ENCODE data around the gene CD69.

CD69 gene

DNA sequence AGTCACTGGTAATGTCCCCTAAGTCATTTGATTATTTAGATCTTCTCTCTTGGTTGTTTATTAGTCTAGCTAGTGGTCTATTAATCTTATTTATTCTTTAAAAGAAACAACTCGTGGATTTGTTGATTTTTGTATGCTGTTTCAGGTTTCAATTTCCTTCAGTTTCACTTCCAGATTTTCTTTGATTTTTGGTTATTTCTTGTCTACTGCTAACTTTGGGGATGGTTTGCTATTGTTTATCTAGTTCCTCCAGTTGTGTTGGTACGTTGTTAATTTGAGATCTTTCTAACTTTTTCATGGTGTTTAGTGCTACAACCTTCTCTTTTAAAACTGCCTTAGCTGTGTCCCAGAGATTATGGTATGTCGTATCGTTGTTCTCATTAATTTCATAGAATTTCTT, 18.5 kb upstream of the CD69 start:
- DNase-seq, result no peak

GRCh38 chr12:9776781-9777180, 16.1 kb upstream of the CD69 start:
- no peak for DNase-seq

DNA sequence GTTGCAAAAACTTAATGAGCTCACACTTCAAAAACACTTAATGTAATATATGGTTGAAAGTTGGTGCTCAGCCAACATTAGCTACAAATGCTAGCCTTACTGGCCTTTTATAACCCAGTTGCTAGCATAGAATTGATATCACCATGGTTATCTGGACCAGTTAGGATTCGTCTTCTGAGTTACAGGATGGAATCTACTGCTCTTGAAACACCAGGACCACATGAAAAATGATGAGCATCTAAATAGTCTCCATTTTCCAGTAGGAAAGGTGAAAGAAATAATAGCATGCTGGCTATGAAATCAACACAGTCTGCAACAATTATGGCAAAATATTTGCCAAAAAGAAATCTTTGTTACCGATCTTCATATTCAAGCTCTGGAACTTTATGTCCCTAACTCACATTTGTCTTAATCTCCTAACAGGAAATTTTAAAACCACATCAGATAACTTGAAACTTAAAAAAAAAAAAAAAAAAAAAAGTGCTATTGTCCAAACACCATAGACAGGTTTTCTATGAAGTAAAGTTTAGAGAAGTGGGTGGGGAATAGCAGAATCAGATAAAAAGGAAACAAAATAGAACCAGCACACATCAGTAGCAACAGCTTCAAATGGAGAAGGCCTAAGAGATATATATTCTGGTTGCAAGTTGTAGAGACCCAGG, 12.6 kb upstream of the CD69 start:
- no peak for DNase-seq

- no peak for DNase-seq
Measured at GRCh38 chr12:9763025-9763424, 2.3 kb upstream of the CD69 start.

DNA sequence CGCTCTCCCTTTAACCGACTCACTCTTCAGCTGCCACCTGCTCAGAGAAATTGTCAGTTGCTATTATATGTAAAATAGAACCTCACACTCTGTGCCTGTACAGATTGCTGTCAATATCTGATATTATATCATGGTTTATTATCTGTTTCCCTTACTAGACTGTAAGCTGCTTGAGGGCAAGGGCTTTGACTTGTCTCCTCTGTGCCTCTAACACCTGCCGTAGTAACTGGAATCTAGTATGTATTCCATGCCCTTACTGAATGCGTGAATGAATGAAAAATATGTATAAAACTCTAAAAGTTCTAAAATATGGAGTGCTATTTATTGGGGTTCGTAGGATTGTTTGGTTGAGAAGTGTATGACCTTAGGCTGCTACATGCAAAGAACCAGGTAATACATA, 1.7 kb upstream of the CD69 start:
- DNase-seq, result no peak

GRCh38 chr12:9761419-9761781, 699 bp upstream of the CD69 start:
- no peak for DNase-seq

GRCh38 chr12:9760120-9760519, 581 bp downstream of the CD69 start:
- no peak for DNase-seq

GRCh38 chr12:9759694-9760093, 1.0 kb downstream of the CD69 start:
- DNase-seq, result no peak

GRCh38 chr12:9758119-9758518, 2.6 kb downstream of the CD69 start:
- no peak for DNase-seq

DNA sequence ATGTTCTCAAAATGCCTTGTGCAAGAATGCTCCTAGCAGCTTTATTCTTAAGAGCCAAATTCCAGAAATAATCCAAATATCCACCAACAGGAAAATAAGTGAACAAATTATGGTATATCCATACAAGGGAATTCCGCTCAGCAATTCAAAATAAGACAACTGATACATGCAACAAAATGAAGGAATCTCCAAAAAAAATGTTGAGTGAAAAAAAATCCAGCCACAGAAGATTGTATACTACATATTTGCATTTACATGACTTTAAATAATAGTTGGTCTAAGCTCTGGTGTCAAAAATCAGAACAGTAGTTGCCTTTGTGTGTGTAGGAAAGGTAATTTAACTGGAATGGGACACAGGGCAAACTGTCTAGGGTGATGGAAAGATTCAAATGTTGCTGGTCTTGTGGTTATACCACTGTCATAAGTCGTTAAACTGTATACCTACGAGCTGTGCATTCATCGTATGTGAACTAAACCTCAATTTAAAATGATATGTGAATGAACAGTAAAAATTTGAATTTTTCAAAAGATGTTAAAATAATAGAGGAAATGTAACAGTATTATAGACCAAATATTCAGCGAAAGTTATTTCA, 3.2 kb downstream of the CD69 start:
- DNase-seq, result no peak

DNA sequence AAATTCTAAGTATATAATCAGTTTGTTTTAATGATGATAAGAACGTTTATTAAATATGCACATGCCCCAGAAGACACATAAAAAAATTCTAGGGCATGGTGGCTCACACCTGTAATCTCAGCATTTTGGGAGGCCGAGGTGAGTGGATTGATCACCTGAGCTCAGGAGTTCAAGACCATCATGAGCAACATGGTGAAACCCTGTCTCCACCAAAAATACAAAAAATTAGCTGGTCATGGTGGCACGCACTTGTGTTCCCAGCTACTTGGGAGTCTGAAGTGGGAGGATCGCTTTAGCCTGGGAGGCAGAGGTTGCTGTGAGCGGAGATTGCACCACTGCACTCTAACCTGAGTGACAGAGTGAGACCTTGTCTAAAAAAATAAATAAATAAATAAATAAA, 4.0 kb downstream of the CD69 start:
- no peak for DNase-seq

GRCh38 chr12:9756170-9756569, 4.5 kb downstream of the CD69 start:
- DNase-seq, result no peak

- no peak for DNase-seq
Measured at GRCh38 chr12:9755567-9755966, 5.1 kb downstream of the CD69 start.

DNA sequence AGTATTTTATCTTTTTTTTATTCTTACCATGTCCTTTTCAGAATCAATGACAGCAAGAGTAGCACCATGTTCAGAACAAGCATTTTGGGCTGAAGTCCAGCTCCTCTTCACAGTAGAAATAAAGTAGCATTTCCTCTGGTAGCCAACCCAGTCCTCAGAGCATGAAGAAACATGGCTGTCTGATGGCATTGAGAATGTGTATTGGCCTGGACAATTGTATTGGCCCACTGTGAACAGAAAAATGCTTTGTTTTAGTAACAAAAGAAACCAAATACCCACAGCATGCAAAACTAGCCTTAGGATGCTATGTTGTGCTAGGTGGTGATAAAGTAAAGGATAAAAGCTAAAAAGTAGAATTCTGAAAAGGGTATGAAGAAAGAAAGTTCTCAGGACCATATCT, 5.7 kb downstream of the CD69 start:
- DNase-seq, result no peak

- DNase-seq, result no peak
Measured at GRCh38 chr12:9754099-9754927, 6.4 kb downstream of the CD69 start.

DNA sequence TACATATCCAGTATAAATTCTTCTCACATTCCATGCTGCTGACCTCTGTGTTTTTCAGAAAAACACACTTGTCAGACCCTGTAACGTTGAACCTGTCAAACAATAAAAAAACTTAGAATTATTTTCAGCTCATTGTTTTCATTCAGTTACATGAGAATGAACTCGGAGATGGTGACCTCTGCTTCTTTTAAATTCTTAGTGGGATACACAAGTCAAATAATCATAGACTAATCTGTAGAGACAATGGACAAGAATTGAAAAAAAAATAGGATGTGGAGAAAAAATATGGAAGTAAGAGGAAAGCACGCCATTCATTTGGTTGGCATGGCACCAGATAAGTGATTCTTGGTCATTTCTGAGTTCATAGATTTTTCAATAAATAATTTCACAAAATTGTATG, 7.2 kb downstream of the CD69 start:
- no peak for DNase-seq

- no peak for DNase-seq
Measured at GRCh38 chr12:9753073-9753472, 7.6 kb downstream of the CD69 start.

GRCh38 chr12:9752145-9752933, 8.4 kb downstream of the CD69 start:
- no peak for DNase-seq

DNA sequence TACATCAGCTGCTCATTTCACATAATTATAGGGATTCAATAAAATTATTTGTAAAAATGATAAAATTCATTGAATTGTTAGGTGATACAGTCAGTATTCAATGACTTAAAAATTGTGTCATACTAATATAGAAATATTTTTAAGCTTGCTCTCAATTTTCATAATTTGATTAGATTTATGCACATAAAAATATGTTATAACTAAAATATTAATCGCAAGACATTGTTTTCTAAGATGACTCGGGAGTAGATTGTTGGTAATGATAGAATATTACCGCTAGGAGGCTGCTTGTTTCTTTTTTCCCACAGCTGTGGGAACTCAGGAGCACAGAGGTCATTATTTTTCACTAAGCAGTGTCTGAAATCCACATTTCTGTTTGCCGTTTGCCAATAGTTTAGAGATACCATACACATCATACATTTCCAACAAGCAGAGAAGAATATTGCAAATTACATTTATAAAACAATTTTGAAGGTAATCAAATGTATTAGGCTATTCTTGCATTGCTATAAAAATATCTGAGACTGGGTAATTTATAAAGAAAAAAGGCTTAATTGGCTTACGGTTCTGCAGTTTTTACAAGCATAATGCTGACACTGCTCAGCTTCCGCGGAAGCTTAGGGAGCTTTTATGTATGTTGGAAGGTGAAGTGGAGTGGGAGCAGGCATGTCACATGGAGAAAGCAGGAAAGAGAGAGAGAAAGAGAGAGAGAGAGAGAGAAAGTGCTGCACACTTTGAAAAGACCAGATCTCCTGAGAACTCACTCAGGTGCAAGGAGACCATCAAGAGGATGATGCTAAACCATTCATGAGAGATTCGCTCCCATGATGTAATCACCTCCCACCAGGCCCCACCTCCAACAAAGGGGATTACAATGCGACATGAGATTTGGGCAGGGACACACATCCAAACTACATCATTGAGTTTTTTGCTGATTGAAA, 9.2 kb downstream of the CD69 start:
- DNase-seq, result no peak

DNA sequence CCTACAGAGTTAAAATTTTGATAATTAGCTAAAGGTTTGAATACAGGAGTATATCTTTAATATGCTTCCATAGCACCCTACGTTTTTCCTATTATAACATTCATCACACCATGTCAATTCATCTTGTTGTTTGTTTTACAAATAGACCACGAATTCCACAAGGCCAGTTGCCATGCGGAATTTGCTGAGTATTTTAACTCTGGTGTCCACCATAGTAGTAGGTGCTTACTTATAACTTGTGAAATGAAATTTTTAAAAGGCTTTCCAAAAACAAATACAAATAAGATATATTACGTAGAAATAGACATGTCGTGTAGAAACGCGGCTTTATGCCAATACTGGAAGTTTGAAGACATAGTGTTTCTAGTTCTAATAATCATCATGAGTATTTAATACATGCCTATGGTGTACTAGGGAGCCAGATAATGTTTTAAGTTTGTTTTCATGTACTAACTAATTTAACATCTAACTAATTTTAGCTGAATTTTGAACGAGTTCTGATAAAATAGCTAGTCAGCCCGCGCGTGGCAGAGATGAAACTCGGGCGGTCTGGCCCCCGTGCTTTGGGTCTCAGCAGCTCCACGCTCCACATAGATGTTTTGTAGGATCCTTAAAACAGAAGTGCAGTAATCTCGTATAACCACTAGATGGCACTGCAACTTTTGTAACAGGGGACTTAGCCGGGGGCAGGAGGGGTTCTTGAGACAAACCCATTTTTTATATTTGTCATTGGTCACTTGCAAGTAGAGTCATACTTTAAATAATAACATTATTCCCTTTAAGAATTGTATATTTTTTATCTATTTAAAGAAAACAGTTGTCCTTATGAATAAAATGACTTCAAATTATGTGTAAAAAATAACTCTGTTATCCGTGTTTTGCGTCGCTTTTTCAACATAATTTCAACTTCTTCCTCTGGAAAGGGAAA, 10.2 kb downstream of the CD69 start:
- DNase-seq, result peak; percentile 27

DNA sequence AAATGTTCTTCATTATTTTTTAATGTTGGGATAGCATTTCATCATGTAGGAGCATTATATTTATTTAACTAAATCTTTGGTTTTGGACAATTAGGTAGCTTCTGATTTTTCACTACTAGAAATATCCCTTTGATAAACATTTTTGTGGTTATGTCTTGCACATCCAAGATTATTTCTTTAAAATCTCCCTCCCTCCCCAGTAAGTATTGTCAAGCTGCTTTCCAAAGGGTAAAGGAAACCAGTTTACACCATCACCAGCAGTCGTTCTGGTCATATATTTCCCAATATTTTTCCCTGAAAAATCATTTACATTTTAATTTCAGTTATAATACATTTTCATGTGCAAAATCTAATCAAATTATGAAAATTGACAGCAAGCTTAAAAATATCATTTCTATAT, 11.1 kb downstream of the CD69 start:
- no peak for DNase-seq
